ENCODE data around the gene DECR2.

The DECR2 gene

DNA sequence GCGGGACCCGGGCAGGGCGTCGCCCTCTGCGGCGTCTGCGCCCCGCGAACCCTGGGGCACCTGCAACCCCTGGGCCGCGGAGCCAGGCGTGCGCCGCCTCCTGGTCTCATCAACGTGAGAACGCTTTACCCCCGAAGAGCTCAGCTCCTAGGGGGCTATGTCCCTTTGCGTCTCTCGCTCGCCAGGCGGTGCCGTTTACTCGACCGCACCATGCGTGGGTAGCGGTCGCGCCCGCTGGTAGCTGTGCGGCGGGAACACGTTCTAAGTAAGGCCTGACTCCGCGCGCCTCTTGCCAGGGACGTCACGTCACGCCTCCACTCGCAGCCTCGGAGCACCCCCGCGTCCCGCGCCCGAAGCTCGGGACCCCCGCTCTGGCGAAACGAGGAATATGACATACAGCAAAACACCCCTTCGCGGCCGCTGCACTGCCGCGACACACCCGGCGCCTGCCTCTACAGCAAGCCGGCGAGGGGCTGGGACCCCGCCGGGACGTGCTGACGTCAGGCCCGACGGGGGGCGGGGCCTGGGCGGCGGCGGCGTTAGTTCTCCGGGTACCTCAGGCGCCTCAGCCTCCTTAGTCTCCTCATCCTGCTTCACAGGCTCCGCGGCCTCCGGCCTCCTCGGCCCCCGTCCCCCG is 23.5 kb downstream of the DECR2 start, which contains the start of gene RAB11FIP3:
TSS of gene RAB11FIP3 (plus strand) at position 568 of the 637 bp plus-strand sequence. CDS start 358 bp downstream, outside the sequence.
- TF ChIP-seq PPARA (CRISPR knock-in tag; IDR thresholded peaks at IDR 0.05; ENCODE audit: borderline replicate concordance) = no peak
- TF ChIP-seq ISL1 (CRISPR knock-in tag; IDR thresholded peaks at IDR 0.05) = no peak
- no peak for TF ChIP-seq OSR1 (CRISPR knock-in tag; IDR thresholded peaks at IDR 0.05)
- no peak for TF ChIP-seq CSDC2 (CRISPR knock-in tag; IDR thresholded peaks at IDR 0.05)
- no peak for TF ChIP-seq GLIS3 (CRISPR knock-in tag; IDR thresholded peaks at IDR 0.05)
- TF ChIP-seq, protein P1, sequence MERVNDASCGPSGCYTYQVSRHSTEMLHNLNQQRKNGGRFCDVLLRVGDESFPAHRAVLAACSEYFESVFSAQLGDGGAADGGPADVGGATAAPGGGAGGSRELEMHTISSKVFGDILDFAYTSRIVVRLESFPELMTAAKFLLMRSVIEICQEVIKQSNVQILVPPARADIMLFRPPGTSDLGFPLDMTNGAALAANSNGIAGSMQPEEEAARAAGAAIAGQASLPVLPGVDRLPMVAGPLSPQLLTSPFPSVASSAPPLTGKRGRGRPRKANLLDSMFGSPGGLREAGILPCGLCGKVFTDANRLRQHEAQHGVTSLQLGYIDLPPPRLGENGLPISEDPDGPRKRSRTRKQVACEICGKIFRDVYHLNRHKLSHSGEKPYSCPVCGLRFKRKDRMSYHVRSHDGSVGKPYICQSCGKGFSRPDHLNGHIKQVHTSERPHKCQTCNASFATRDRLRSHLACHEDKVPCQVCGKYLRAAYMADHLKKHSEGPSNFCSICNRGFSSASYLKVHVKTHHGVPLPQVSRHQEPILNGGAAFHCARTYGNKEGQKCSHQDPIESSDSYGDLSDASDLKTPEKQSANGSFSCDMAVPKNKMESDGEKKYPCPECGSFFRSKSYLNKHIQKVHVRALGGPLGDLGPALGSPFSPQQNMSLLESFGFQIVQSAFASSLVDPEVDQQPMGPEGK (CRISPR knock-in tag; IDR thresholded peaks at IDR 0.05; ENCODE audit: borderline replicate concordance) = no peak
- no peak for TF ChIP-seq ZNF8 (CRISPR knock-in tag; IDR thresholded peaks at IDR 0.05)
- no peak for TF ChIP-seq ZNF70 (CRISPR knock-in tag; IDR thresholded peaks at IDR 0.05)
- TF ChIP-seq ESRRG (CRISPR knock-in tag; IDR thresholded peaks at IDR 0.05) = no peak
- no peak for TF ChIP-seq TOX (CRISPR knock-in tag; IDR thresholded peaks at IDR 0.05; ENCODE audit: borderline replicate concordance)
- TF ChIP-seq, protein P2, sequence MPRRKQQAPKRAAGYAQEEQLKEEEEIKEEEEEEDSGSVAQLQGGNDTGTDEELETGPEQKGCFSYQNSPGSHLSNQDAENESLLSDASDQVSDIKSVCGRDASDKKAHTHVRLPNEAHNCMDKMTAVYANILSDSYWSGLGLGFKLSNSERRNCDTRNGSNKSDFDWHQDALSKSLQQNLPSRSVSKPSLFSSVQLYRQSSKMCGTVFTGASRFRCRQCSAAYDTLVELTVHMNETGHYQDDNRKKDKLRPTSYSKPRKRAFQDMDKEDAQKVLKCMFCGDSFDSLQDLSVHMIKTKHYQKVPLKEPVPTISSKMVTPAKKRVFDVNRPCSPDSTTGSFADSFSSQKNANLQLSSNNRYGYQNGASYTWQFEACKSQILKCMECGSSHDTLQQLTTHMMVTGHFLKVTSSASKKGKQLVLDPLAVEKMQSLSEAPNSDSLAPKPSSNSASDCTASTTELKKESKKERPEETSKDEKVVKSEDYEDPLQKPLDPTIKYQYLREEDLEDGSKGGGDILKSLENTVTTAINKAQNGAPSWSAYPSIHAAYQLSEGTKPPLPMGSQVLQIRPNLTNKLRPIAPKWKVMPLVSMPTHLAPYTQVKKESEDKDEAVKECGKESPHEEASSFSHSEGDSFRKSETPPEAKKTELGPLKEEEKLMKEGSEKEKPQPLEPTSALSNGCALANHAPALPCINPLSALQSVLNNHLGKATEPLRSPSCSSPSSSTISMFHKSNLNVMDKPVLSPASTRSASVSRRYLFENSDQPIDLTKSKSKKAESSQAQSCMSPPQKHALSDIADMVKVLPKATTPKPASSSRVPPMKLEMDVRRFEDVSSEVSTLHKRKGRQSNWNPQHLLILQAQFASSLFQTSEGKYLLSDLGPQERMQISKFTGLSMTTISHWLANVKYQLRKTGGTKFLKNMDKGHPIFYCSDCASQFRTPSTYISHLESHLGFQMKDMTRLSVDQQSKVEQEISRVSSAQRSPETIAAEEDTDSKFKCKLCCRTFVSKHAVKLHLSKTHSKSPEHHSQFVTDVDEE (CRISPR knock-in tag; IDR thresholded peaks at IDR 0.05) = no peak
- no peak for TF ChIP-seq ZC3H10 (CRISPR knock-in tag; IDR thresholded peaks at IDR 0.05)
- peak; percentile 73 for ATAC-seq

DNA sequence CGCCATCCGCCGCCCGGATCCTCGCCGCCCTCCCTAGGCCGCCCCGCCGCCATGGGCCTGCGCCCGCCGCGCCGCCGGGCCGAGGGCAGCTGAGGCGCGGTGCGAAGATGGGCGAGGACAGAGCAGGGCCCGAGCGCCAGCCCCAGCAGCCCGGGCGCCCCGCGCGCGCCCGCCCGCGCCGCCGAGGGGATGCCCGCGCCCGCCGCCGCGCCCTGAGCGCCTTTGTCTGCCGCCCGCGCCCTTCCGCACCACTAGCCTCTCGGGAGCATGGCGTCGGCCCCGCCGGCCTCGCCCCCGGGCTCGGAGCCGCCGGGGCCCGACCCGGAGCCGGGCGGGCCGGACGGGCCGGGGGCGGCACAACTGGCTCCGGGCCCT is 24.0 kb downstream of the DECR2 start:
- peak; percentile 3; the same call in 2 of the 3 replicates for ATAC-seq
- no peak for TF ChIP-seq CREB5 (CRISPR knock-in tag; IDR thresholded peaks at IDR 0.05; ENCODE audit: low read depth)
- no peak for TF ChIP-seq ZC3H10 (CRISPR knock-in tag; IDR thresholded peaks at IDR 0.05)
- no peak for TF ChIP-seq PPARA (CRISPR knock-in tag; IDR thresholded peaks at IDR 0.05; ENCODE audit: borderline replicate concordance)
- TF ChIP-seq CSRNP3 (CRISPR knock-in tag; IDR thresholded peaks at IDR 0.05) = no peak
- no peak for TF ChIP-seq OSR1 (CRISPR knock-in tag; IDR thresholded peaks at IDR 0.05)
- TF ChIP-seq ARNTL (CRISPR knock-in tag; IDR thresholded peaks at IDR 0.05; ENCODE audit: borderline replicate concordance, low read depth) = no peak
- TF ChIP-seq, protein P1 (CRISPR knock-in tag; IDR thresholded peaks at IDR 0.05; ENCODE audit: borderline replicate concordance) = no peak
- TF ChIP-seq, protein P2 (CRISPR knock-in tag; IDR thresholded peaks at IDR 0.05) = no peak
- no peak for TF ChIP-seq RARB (CRISPR knock-in tag; IDR thresholded peaks at IDR 0.05)
- TF ChIP-seq ZFP30 (CRISPR knock-in tag; IDR thresholded peaks at IDR 0.05) = no peak
- no peak for TF ChIP-seq GLIS3 (CRISPR knock-in tag; IDR thresholded peaks at IDR 0.05)
- TF ChIP-seq ZNF565 (CRISPR knock-in tag; conservative IDR thresholded peaks at IDR 0.05; ENCODE audit: low read depth) = no peak
- TF ChIP-seq CSDC2 (CRISPR knock-in tag; IDR thresholded peaks at IDR 0.05) = no peak
- no peak for TF ChIP-seq ESRRG (CRISPR knock-in tag; IDR thresholded peaks at IDR 0.05)

Measured in SK-N-SH treated with all-trans-retinoic acid at 6 μM for 48 hours (cell line).